ENCODE data around the gene SULT2B1.
"Not testable (repeated sequence)": the region's sequence is repeated elsewhere in the genome, so short reads cannot be mapped to it uniquely, and the experiment has no call there.

The SULT2B1 gene

DNA sequence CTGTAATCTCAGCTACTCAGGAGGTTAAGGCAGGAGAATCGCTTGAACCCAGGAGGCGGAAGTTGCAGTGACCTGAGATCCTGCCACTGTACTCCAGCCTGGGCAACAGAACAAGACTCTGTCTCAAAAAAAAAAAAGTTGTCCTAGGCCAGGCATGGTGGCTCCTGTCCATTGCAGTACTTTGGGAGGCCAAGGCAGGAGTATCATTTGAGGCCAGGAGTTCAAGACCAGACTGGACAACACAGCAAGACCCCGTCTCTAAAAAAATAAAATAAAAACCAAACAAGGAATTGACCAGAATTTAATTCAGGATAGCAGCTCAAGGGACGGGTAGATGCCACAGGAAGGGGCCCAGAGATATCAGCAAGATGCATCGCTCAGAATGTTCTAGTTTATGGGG is 4.9 kb downstream of the SULT2B1 start:
- H3K4me3 Mint-ChIP-seq: no peak overlapping the region
- H3K27ac Mint-ChIP-seq: no peak overlapping the region
- no peaks in the 10 kb centered on the region for H3K36me3 Mint-ChIP-seq (ENCODE audit: insufficient read depth)
- H3K9me3 Mint-ChIP-seq: no peaks in the 10 kb centered on the region
- peaks cover 11 to 16% of the 10 kb centered on the region in 2 donors for H3K27me3 Mint-ChIP-seq
- peaks cover 0 to 2% of the 10 kb centered on the region in 2 donors for H3K4me1 Mint-ChIP-seq (ENCODE audit: low read depth in 2 of 2)
- ATAC-seq (replicated peaks) (no peak), DNase-seq (no peak)

DNA sequence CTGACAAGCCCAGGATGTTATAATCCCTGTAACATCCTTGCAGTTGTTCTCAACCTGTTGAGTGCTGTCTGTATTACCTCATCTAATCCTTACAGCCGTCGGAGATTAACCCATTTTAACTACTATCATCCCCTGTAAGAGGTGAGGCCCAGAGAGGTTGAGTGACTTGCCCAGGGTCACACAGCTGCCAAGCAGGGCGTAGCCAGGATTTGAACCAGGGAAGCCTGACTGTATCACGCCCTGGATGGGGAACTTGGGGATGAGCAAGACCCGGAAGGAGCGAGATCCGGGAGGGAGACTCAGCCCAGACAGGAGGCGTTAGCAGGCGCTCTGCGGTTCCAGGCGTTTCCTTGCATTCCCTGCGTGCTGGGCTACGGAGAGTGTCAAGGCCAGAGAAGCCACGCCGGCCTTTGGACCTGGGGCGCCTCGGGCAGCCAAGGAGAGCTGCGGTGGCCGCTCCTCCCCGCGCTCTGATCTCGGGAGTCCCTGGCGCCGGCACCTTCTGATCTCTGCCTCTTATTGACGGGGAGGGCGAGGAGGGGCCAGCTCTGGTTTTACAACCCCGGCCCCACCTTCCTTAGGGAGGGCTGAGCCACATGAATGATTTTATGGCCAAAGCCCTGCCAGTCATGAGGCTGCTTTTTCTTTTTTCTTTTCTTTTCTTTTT is 6.2 kb downstream of the SULT2B1 start:
- DNase-seq (no peak), ATAC-seq (replicated peaks) (no peak)
- peaks cover 11 to 16% of the 10 kb centered on the region in 2 donors for H3K27me3 Mint-ChIP-seq
- no peaks in the 10 kb centered on the region for H3K9me3 Mint-ChIP-seq
- no peak overlapping the region for H3K27ac Mint-ChIP-seq
- H3K4me1 Mint-ChIP-seq (ENCODE audit: low read depth in 2 of 2): peaks cover 0 to 2% of the 10 kb centered on the region in 2 donors
- peaks cover 2% of the 10 kb centered on the region for H3K36me3 Mint-ChIP-seq (ENCODE audit: insufficient read depth)
- no peak overlapping the region for H3K4me3 Mint-ChIP-seq

DNA sequence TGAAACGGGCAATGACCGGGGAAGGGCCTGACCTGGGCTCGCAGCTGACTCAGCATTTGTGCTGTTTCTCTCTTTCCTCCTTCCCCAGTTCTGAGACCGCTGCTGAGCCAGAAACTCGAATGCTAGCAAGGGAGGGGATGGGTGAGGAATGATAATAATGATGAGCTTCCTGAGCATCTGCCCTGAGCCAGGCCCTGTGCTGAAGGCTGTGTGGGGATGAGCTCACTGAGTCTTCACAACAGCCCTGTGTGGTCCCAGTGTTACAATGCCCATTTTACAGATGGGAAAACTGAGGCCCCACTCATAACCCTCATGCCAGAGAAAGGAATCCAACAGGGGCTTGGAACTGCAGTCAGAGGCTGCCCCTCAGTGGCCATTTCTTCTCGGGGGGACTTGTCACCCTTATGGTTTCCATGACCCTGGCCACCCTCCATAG is 8.1 kb downstream of the SULT2B1 start:
- H3K4me1 Mint-ChIP-seq (ENCODE audit: low read depth in 2 of 2): peaks cover 0 to 2% of the 10 kb centered on the region in 2 donors
- no peak for ATAC-seq (replicated peaks)
- H3K27ac Mint-ChIP-seq: no peak overlapping the region
- peaks cover 11 to 15% of the 10 kb centered on the region in 2 donors for H3K27me3 Mint-ChIP-seq
- no peak overlapping the region for H3K4me3 Mint-ChIP-seq
- peaks cover 2% of the 10 kb centered on the region for H3K36me3 Mint-ChIP-seq (ENCODE audit: insufficient read depth)
- no peaks in the 10 kb centered on the region for H3K9me3 Mint-ChIP-seq
- no peak for DNase-seq

DNA sequence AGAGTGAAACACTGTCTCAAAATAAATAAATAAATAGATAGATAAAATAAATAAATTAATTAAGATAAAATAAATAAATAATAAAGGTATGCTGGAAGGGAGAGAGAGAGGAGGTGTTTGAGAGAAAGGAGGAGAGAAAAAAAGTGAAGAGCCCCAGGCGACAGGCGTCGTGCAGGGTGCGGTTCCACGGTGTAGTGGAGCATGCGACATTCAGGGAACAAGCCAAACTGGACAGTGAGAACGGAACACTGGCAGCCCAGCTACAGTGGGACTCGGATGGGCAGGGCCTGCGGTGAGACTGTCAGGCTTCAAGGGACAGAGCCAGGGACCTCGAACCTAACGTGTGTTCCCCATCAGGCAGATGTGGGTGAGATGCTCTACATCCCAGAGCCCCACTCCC is 9.4 kb downstream of the SULT2B1 start:
- ATAC-seq (replicated peaks): no peak
- Mint-ChIP-seq H3K4me1 (ENCODE audit: low read depth in 2 of 2) (peaks cover 0 to 2% of the 10 kb centered on the region in 2 donors), H3K27ac (no peak overlapping the region), H3K9me3 (no peaks in the 10 kb centered on the region), H3K36me3 (ENCODE audit: insufficient read depth) (peaks cover 2% of the 10 kb centered on the region), H3K27me3 (peaks cover 9 to 11% of the 10 kb centered on the region in 2 donors), H3K4me3 (no peak overlapping the region)
- no peak for DNase-seq

DNA sequence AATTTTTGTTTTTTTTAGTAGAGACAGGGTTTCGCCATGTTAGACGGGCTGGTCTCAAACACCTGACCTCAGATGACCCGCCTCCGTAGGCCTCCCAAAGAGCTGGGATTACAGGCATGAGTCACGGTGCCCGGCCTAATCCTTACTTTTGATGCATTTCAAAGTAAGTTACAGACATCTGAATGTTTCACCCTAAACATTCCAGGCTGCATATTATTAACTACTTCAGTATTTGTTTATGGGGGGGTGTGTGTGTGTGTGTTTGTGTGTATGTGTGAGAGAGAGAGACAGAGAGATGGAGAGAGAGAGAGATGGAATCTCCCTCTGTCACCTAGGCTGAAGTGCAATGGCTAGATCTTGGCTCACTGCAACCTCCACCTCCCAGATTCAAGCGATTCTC is 13.1 kb downstream of the SULT2B1 start:
- no peak for DNase-seq
- Mint-ChIP-seq H3K4me3 (no peak overlapping the region), H3K27ac (no peak overlapping the region), H3K4me1 (ENCODE audit: low read depth in 2 of 2) (no peaks in the 10 kb centered on the region), H3K36me3 (ENCODE audit: insufficient read depth) (peaks cover 2% of the 10 kb centered on the region), H3K27me3 (peaks cover 12 to 19% of the 10 kb centered on the region in 2 donors), H3K9me3 (no peaks in the 10 kb centered on the region)
- ATAC-seq (replicated peaks): no peak

DNA sequence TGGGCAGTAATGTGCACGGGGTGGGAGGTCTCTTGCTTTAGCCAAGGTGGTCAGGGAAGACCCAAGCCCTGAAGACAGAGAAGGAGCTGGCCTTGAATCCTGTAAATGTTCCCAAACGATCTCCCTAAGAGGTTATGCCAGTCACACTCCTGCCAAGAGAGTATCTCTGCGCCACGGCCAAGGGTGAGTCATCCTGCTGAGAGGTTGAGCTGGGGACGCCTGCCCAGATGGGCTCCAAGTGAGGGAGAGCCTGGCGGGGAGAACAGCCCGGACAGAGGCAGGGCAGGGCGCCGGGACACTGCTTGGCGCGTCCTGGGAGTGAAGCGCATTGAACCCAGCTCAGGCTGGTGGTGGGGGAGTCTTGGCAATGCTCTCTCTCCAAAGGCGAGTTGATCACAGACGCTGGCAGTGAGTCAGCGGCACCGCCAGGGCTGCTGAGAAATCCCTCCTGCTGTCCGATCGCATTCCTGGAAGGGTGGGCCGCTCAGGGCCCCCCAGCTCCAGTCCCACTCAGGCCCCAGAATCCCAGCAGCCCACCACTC is 16.4 kb downstream of the SULT2B1 start:
- H3K36me3 Mint-ChIP-seq (ENCODE audit: insufficient read depth): no peaks in the 10 kb centered on the region
- no peaks in the 10 kb centered on the region for H3K9me3 Mint-ChIP-seq
- ATAC-seq (replicated peaks): no peak
- H3K4me3 Mint-ChIP-seq: no peak overlapping the region
- H3K27ac Mint-ChIP-seq: peak overlapping the region in 1 of 2 donors; percentile 19
- H3K27me3 Mint-ChIP-seq: peaks cover 12 to 19% of the 10 kb centered on the region in 2 donors
- DNase-seq: no peak
- H3K4me1 Mint-ChIP-seq (ENCODE audit: low read depth in 2 of 2): no peaks in the 10 kb centered on the region

DNA sequence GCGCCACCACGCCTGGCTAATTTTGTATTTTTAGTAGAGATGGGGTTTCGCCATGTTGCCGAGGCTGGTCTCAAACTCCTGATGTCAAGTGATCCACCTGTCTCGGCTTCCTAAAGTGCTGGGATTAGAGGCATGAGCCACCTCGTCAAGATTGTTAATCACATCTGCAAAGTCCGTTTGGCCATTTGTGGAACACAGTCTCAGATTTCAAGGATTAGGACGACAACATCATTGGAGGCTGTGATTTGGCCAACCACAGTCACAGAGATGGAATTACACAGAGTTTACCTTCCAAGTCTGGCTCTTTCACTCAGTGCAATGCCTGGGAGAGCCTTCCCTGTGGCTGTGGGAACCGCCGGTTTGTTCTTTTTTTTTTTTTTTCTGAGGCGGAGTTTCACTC is 17.8 kb downstream of the SULT2B1 start:
- Mint-ChIP-seq H3K27ac (no peak overlapping the region), H3K36me3 (ENCODE audit: insufficient read depth) (no peaks in the 10 kb centered on the region), H3K4me1 (ENCODE audit: low read depth in 2 of 2) (no peaks in the 10 kb centered on the region), H3K9me3 (no peaks in the 10 kb centered on the region), H3K27me3 (peaks cover 12 to 19% of the 10 kb centered on the region in 2 donors), H3K4me3 (no peak overlapping the region)
- DNase-seq (no peak), ATAC-seq (replicated peaks) (no peak)

DNA sequence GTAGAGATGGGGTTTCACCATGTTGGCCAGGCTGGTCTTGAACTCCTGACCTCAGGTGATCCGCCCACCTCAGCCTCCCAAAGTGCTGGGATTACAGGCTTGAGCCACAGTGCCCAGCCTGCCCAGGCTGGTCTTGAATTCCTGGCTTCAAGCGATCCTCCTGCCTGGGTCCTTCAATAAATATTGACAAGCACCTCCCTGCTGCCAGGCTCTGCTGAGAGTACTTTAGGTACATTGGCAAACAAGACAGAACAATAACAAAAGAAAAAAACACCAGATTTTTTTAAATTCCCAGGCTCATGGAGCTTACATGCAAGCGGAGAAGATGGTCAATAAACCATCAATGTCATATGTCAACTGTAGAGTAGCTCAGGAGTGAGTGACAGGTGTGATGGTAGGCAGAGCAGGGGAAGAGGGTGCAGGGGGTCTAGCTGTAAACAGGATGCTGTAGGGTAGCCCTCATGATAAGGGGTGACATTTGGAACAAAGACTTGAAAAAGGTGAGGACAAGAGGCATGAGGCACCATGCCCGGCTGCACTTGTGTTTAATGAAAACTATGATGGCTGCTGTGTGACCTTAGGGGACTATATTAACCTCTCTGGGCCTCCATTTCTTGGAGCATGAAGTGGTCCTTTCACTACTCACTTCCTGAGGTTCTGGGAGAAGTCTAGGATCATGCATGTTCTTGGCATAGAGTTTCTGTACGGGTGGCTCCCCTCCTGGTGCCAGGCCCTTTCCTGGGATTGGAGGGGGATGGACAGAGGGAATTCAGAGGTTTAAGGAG is 19.6 kb downstream of the SULT2B1 start:
- H3K9me3 Mint-ChIP-seq: no peaks in the 10 kb centered on the region
- no peaks in the 10 kb centered on the region for H3K4me1 Mint-ChIP-seq (ENCODE audit: low read depth in 2 of 2)
- no peak for DNase-seq

DNA sequence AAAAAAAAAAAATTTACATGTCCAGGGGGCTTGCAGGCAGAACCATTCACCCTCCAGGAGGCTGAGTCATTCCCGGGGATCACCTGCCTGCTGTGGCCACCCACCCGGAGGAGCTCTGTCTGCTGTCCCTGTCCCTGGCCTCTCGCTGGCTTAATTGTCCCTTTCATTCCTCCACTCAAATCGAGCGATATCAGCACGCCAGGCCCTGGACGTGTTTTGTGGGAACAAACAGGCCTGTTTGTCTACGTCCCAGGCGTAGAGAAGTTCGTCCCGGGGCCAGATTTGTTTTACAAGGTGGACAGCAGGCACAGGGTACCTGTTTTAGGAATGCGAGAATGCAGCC is 21.2 kb downstream of the SULT2B1 start:
- H3K4me1 Mint-ChIP-seq (ENCODE audit: low read depth in 2 of 2): no peaks in the 10 kb centered on the region
- peaks cover under 1% of the 10 kb centered on the region for H3K36me3 Mint-ChIP-seq (ENCODE audit: insufficient read depth)
- ATAC-seq (replicated peaks) (no peak), DNase-seq (no peak)
- peaks cover 0 to 8% of the 10 kb centered on the region in 2 donors for H3K27me3 Mint-ChIP-seq
- H3K9me3 Mint-ChIP-seq: no peaks in the 10 kb centered on the region
- no peak overlapping the region for H3K27ac Mint-ChIP-seq
- H3K4me3 Mint-ChIP-seq: no peak overlapping the region

More for the DNA sequence above, 19.6 kb downstream of the SULT2B1 start:
- ATAC-seq (replicated peaks): no peak
- Mint-ChIP-seq H3K4me3 (no peak overlapping the region), H3K27ac (peak overlapping the region in 1 of 2 donors; percentile 2), H3K27me3 (peaks cover 12 to 19% of the 10 kb centered on the region in 2 donors), H3K36me3 (ENCODE audit: insufficient read depth) (no peaks in the 10 kb centered on the region)

DNA sequence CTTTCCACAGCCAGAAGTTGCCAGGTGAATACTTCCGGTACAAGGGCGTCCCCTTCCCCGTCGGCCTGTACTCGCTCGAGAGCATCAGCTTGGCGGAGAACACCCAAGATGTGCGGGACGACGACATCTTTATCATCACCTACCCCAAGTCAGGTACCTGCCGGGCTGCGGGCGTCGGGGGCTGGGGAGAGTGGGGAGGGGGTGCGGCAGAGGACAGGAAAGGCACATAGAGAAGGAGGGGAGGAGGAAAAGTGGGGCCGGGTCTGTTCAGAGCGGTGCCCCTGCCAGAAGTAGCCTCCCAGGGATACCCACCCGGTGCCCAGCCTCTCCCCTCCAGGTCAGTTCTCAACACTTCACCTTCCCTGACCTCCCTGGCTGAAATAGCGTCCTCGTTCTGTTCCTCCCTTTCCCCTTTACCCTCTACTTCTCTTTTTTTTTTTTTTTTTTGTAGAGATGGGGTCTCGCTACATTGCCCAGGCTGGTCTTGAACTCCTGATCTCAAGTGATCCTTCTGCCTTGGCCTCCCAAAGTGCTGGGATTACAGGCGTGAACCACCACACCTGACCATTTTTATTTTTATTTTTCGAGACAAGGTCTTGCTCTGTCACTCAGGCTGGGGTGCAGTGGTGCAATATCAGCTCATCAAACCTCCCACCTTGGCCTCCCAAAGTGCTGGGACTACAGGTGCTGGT is 24.1 kb downstream of the SULT2B1 start:
- no peak overlapping the region for H3K27ac Mint-ChIP-seq
- H3K36me3 Mint-ChIP-seq (ENCODE audit: insufficient read depth): peaks cover 3% of the 10 kb centered on the region
- DNase-seq (no peak), ATAC-seq (replicated peaks) (no peak)
- H3K9me3 Mint-ChIP-seq: no peaks in the 10 kb centered on the region
- H3K27me3 Mint-ChIP-seq: no peaks in the 10 kb centered on the region
- no peak overlapping the region for H3K4me3 Mint-ChIP-seq
- H3K4me1 Mint-ChIP-seq (ENCODE audit: low read depth in 2 of 2): no peaks in the 10 kb centered on the region

DNA sequence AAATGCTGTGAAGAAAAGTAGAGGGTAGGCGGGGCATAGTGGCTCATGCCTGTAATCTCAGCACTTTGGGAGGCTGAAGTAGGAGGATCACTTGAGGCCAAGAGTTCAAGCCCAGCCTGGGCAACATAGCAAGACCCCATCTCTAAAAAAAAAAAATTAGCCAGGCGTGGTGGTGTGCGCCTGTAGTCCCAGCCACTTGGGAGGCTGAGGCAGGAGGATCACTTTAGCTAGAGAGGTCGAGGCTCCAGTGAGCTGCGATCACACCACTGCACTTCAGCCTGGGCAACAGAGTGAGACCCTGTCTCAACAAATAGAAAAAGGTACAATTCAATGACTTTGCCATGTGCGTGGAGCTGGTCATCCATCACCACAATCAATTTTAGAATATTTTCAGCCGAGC is 25.9 kb downstream of the SULT2B1 start:
- H3K9me3 Mint-ChIP-seq; H3K4me1 Mint-ChIP-seq (ENCODE audit: low read depth in 2 of 2); ATAC-seq (replicated peaks); H3K27me3 Mint-ChIP-seq; H3K36me3 Mint-ChIP-seq (ENCODE audit: insufficient read depth); DNase-seq; H3K27ac Mint-ChIP-seq; H3K4me3 Mint-ChIP-seq: not testable (repeated sequence)

DNA sequence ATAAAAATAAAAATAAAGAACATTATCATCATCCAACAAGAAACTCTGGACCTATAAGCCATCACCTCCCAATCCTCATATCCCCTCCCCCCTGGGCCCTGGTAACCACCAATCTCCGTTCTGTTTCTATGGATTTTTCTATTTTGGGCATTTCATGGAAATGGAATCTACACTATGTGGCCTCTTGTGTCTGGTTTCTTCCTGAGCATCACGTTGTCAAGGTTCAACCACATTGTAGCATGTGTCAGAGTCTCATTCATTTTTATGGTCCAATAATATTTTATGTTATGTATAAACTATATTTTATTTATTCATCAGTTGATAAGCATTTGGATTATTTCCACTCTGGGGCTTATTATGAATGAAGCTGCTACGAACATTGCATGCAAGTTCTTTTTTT is 26.9 kb downstream of the SULT2B1 start:
- no peaks in the 10 kb centered on the region for H3K27me3 Mint-ChIP-seq
- H3K4me3 Mint-ChIP-seq: no peak overlapping the region
- no peaks in the 10 kb centered on the region for H3K9me3 Mint-ChIP-seq
- H3K36me3 Mint-ChIP-seq (ENCODE audit: insufficient read depth): peaks cover 3% of the 10 kb centered on the region
- ATAC-seq (replicated peaks): no peak
- no peak overlapping the region for H3K27ac Mint-ChIP-seq
- H3K4me1 Mint-ChIP-seq (ENCODE audit: low read depth in 2 of 2): no peaks in the 10 kb centered on the region
- DNase-seq: no peak

DNA sequence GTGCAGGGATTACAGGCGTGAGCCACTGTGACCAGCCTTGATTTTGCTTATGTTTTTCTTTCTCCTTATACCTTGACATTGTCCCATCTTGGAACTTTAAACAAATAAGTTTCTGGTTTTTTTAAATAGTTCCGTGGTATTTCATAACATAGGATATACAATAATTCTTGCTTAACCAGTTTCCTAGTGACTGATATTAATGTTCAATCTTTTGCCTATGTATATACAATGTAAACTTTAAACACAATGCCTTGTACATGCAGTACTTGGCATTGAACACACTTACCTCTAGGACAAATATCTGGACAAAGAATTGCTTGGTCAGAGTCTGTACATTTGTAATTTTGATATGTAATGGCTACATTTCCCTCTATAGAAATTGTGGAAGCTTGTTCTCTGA is 30.2 kb downstream of the SULT2B1 start:
- peaks cover 0 to 6% of the 10 kb centered on the region in 2 donors for H3K27me3 Mint-ChIP-seq
- H3K27ac Mint-ChIP-seq: no peak overlapping the region
- H3K36me3 Mint-ChIP-seq (ENCODE audit: insufficient read depth): peaks cover 3% of the 10 kb centered on the region
- ATAC-seq (replicated peaks) (no peak), DNase-seq (no peak)
- no peak overlapping the region for H3K4me3 Mint-ChIP-seq
- H3K4me1 Mint-ChIP-seq (ENCODE audit: low read depth in 2 of 2): peaks cover 4 to 6% of the 10 kb centered on the region in 2 donors
- no peaks in the 10 kb centered on the region for H3K9me3 Mint-ChIP-seq
